Naive B cell (primary cell): ENCODE measurements around the gene TMUB2. TPM values are rescaled to one million over a fixed set of nuclear protein-coding genes. Genes with fewer than 3 reads are reported as not detected.
"Not testable (repeated sequence)": the region's sequence is repeated elsewhere in the genome, so short reads cannot be mapped to it uniquely, and the experiment has no call there.

Experiments
- ATAC-seq, 2 donors: fragments of 150-1000 bp; cut with Tn5 transposase; 2 replicates each; pipeline ENCODE4 v1.10.0; 2021; ENCODE audit warnings: low read depth in 2 of 2, mild to moderate bottlenecking in 2 of 2, moderate library complexity in 2 of 2
- DNase-seq: peaks from one replicate; pipeline ENCODE4 v3.0.0; 2022
- H3K27ac Mint-ChIP-seq, 6 donors: one replicate each; pipeline ENCODE4 v1.8.0; 2020 to 2022; ENCODE audit warnings: mild to moderate bottlenecking in 6 of 6, mixed read lengths in 6 of 6, moderate library complexity in 5 of 6, inconsistent platforms in 2 of 6
- H3K27me3 Mint-ChIP-seq, 3 donors: one replicate each; pipeline ENCODE4 v1.8.0; 2021 to 2022; ENCODE audit warnings: mixed read lengths in 3 of 3, mild to moderate bottlenecking in 1 of 3
- H3K36me3 Mint-ChIP-seq, 2 donors: one replicate each; pipeline ENCODE4 v1.8.0; 2020 to 2022; ENCODE audit warnings: mixed read lengths in 2 of 2, inconsistent platforms in 1 of 2, mild to moderate bottlenecking in 1 of 2
- H3K4me1 Mint-ChIP-seq, 3 donors: one replicate each; pipeline ENCODE4 v1.8.0; 2020 to 2022; ENCODE audit warnings: mixed read lengths in 3 of 3, inconsistent platforms in 1 of 3, mild to moderate bottlenecking in 1 of 3, moderate library complexity in 1 of 3
- H3K4me3 Mint-ChIP-seq, 8 donors: one replicate each; pipeline ENCODE4 v1.8.0; 2020 to 2022; ENCODE audit warnings: mild to moderate bottlenecking in 8 of 8, mixed read lengths in 8 of 8, moderate library complexity in 8 of 8, inconsistent platforms in 2 of 8
- H3K9me3 Mint-ChIP-seq, 7 donors: one replicate each; pipeline ENCODE4 v1.8.0; 2020 to 2022; ENCODE audit warnings: mixed read lengths in 7 of 7, mild to moderate bottlenecking in 5 of 7, inconsistent platforms in 2 of 7, moderate library complexity in 1 of 7
- polyA plus RNA-seq, 6 donors: library from polyadenylated mRNA; unstranded; fragments of 300-500 nt; fragmentation: Illumina TruSeq; gene quantifications; one replicate each; pipeline ENCODE4 v1.2.3, GENCODE V29; 2021; ENCODE audit warnings: low read depth in 6 of 6

The TMUB2 gene
- 10 to 100 TPM; 39.7 to 69.9 (median 44.8) TPM for polyA plus RNA-seq

- DNase-seq (peak; percentile 100), ATAC-seq (peak; percentile 86 to 87)
- Mint-ChIP-seq H3K27ac (peak within 1 kb of the TSS; percentile 95 to 100 (median 100)), H3K9me3 (no peaks in the 10 kb centered on the region), H3K36me3 (peaks cover 5 to 15% of the 10 kb centered on the region in 2 donors), H3K4me3 (peak within 1 kb of the TSS; percentile 98 to 100 (median 99)), H3K4me1 (peaks cover 37 to 52% (median 45%) of the 10 kb centered on the region in 3 donors), H3K27me3 (no peaks in the 10 kb centered on the region)
These were observed at the start of gene TMUB2 for GRCh38 chr17:44186307-44187130. TSS of gene TMUB2 (plus strand) at chr17:44186972. CDS start at chr17:44187709, 737 bp downstream.

GRCh38 chr17:44137891-44138709 is 48.7 kb upstream of the TMUB2 start:
- no peak for DNase-seq
- no peak for ATAC-seq
- no peaks in the 10 kb centered on the region for H3K36me3 Mint-ChIP-seq
- H3K9me3 Mint-ChIP-seq = no peaks in the 10 kb centered on the region
- H3K4me1 Mint-ChIP-seq = peaks cover 4 to 14% (median 13%) of the 10 kb centered on the region in 3 donors
- no peak overlapping the region for H3K4me3 Mint-ChIP-seq
- peaks cover 9 to 21% (median 16%) of the 10 kb centered on the region in 3 donors for H3K27me3 Mint-ChIP-seq
- H3K27ac Mint-ChIP-seq = peak overlapping the region in 1 of 6 donors; percentile 47

- H3K36me3 Mint-ChIP-seq, ATAC-seq, H3K9me3 Mint-ChIP-seq, H3K27me3 Mint-ChIP-seq, DNase-seq: not testable (repeated sequence)
- H3K27ac Mint-ChIP-seq = peak overlapping the region in 1 of 6 donors; percentile 57
- H3K4me3 Mint-ChIP-seq = peak overlapping the region in 3 of 8 donors; percentile 32 to 61 (median 39)
- H3K4me1 Mint-ChIP-seq = peaks cover 0 to 14% (median 13%) of the 10 kb centered on the region in 3 donors
These were observed 42.9 kb upstream of the TMUB2 start for GRCh38 chr17:44143921-44144320.

GRCh38 chr17:44144966-44145739 is 41.6 kb upstream of the TMUB2 start:
- Mint-ChIP-seq H3K36me3 (no peaks in the 10 kb centered on the region), H3K4me3 (peak overlapping the region in 1 of 8 donors; percentile 39), H3K27ac (peak overlapping the region in 2 of 6 donors; percentile 33 to 42), H3K4me1 (peaks cover 0 to 19% (median 13%) of the 10 kb centered on the region in 3 donors), H3K27me3 (no peaks in the 10 kb centered on the region), H3K9me3 (no peaks in the 10 kb centered on the region)
- ATAC-seq = no peak
- DNase-seq = no peak

GRCh38 chr17:44146375-44147346 is 40.1 kb upstream of the TMUB2 start:
- Mint-ChIP-seq H3K27ac (no peak overlapping the region), H3K4me3 (peak overlapping the region in 1 of 8 donors; percentile 49), H3K4me1 (peaks cover 0 to 15% (median 7%) of the 10 kb centered on the region in 3 donors), H3K27me3 (no peaks in the 10 kb centered on the region), H3K9me3 (no peaks in the 10 kb centered on the region), H3K36me3 (no peaks in the 10 kb centered on the region)
- ATAC-seq (no peak), DNase-seq (no peak)

GRCh38 chr17:44147812-44148211 is 39.0 kb upstream of the TMUB2 start:
- DNase-seq = no peak
- no peak overlapping the region for H3K4me3 Mint-ChIP-seq
- no peak for ATAC-seq
- H3K36me3 Mint-ChIP-seq = no peaks in the 10 kb centered on the region
- H3K4me1 Mint-ChIP-seq = peaks cover 0 to 5% (median 0%) of the 10 kb centered on the region in 3 donors
- H3K27ac Mint-ChIP-seq = no peak overlapping the region
- no peaks in the 10 kb centered on the region for H3K27me3 Mint-ChIP-seq
- no peaks in the 10 kb centered on the region for H3K9me3 Mint-ChIP-seq

GRCh38 chr17:44149066-44149465 is 37.7 kb upstream of the TMUB2 start:
- not testable (repeated sequence) for ATAC-seq, DNase-seq, H3K36me3 Mint-ChIP-seq, H3K27me3 Mint-ChIP-seq, H3K4me1 Mint-ChIP-seq, H3K4me3 Mint-ChIP-seq, H3K27ac Mint-ChIP-seq, H3K9me3 Mint-ChIP-seq

GRCh38 chr17:44149750-44150329 is 36.9 kb upstream of the TMUB2 start:
- Mint-ChIP-seq H3K4me3 (no peak overlapping the region), H3K27ac (no peak overlapping the region), H3K27me3 (no peaks in the 10 kb centered on the region), H3K4me1 (peaks cover 0 to 5% (median 0%) of the 10 kb centered on the region in 3 donors), H3K36me3 (no peaks in the 10 kb centered on the region), H3K9me3 (no peaks in the 10 kb centered on the region)
- ATAC-seq (no peak), DNase-seq (no peak)

- H3K4me3 Mint-ChIP-seq = no peak overlapping the region
- no peaks in the 10 kb centered on the region for H3K27me3 Mint-ChIP-seq
- ATAC-seq (no peak), DNase-seq (no peak)
- no peaks in the 10 kb centered on the region for H3K36me3 Mint-ChIP-seq
- peaks cover 0 to 5% (median 0%) of the 10 kb centered on the region in 3 donors for H3K4me1 Mint-ChIP-seq
- H3K27ac Mint-ChIP-seq = no peak overlapping the region
- no peaks in the 10 kb centered on the region for H3K9me3 Mint-ChIP-seq
These were observed 33.9 kb upstream of the TMUB2 start for GRCh38 chr17:44152875-44153274.

GRCh38 chr17:44155488-44155887 is 31.3 kb upstream of the TMUB2 start:
- no peaks in the 10 kb centered on the region for H3K27me3 Mint-ChIP-seq
- no peaks in the 10 kb centered on the region for H3K9me3 Mint-ChIP-seq
- peak overlapping the region in 1 of 6 donors; percentile 8 for H3K27ac Mint-ChIP-seq
- H3K36me3 Mint-ChIP-seq = no peaks in the 10 kb centered on the region
- no peak overlapping the region for H3K4me3 Mint-ChIP-seq
- DNase-seq (no peak), ATAC-seq (no peak)
- H3K4me1 Mint-ChIP-seq = no peaks in the 10 kb centered on the region

- Mint-ChIP-seq H3K4me3 (no peak overlapping the region), H3K27ac (no peak overlapping the region), H3K9me3 (no peaks in the 10 kb centered on the region), H3K4me1 (no peaks in the 10 kb centered on the region), H3K36me3 (no peaks in the 10 kb centered on the region), H3K27me3 (no peaks in the 10 kb centered on the region)
- no peak for ATAC-seq
- no peak for DNase-seq
These were observed 27.1 kb upstream of the TMUB2 start for GRCh38 chr17:44159519-44160210.
